Measurements from ENCODE around the gene CFAP45. TPM values are rescaled to one million over a fixed set of nuclear protein-coding genes. Genes with fewer than 3 reads are reported as not detected.
A peak's percentile ranks its signal among the peaks of the same experiment; 100 is the strongest.

Gene CFAP45
- total and polyA plus RNA-seq, 9 of the 15 experiments (the other 6 are each of a cell fraction or from before 2014, with no cell fraction given), result 0.65 to 2.4 (median 1.5) TPM

- WGBS (ENCODE audit: insufficient coverage, low coverage, missing lambda C conversion rate), result 40% methylated on average over 7 of the region's 7 CpGs
- TF ChIP-seq JUND (IDR thresholded peaks at IDR 0.05; ENCODE audit: borderline replicate concordance, low read depth, low read length), result no peak
- TF ChIP-seq JUND (tag; IDR thresholded peaks at IDR 0.05; ENCODE audit: borderline replicate concordance, low read depth, low read length), result 0 out of 3 replicates have a peak, but pooled peaks have one; percentile 11
- TF ChIP-seq NEUROD1 (IDR thresholded peaks at IDR 0.05; ENCODE audit: borderline replicate concordance, low read depth, low read length, partially characterized antibody), result peak; percentile 31
- peak; percentile 75; the same call in 1 of the 2 replicates for TF ChIP-seq CC2D1A (IDR thresholded peaks at IDR 0.05)
- no peak for TF ChIP-seq ZC3H11A (IDR thresholded peaks at IDR 0.05; ENCODE audit: low read depth, low read length)
- peak; percentile 49 for TF ChIP-seq SMC3 (conservative IDR thresholded peaks at IDR 0.05; ENCODE audit: insufficient read depth, low read depth, low read length)
- TF ChIP-seq RAD21 (CRISPR knock-in tag; conservative IDR thresholded peaks at IDR 0.05 in 1 of 2, IDR thresholded peaks at IDR 0.05 in 1 of 2), result peak; percentile 91 to 93
- TF ChIP-seq MYC (IDR thresholded peaks at IDR 0.05; ENCODE audit: low read depth, low read length), result peak; percentile 34; the same call in 1 of the 2 replicates
- no peak for TF ChIP-seq MYC (CRISPR knock-in tag; IDR thresholded peaks at IDR 0.05; ENCODE audit: borderline replicate concordance, low read depth)
- TF ChIP-seq MBD2 (IDR thresholded peaks at IDR 0.05; ENCODE audit: borderline replicate concordance, low read depth), result no peak
- TF ChIP-seq HNRNPL (IDR thresholded peaks at IDR 0.05; ENCODE audit: low read depth, low read length), result 0 out of 2 replicates have a peak, but pooled peaks have one; percentile 58
- no peak for TF ChIP-seq POLR2AphosphoS2 (IDR thresholded peaks at IDR 0.05; ENCODE audit: low read length)
- TF ChIP-seq ZNF140 (CRISPR knock-in tag; IDR thresholded peaks at IDR 0.05), result no peak
- TF ChIP-seq FOXK1 (CRISPR knock-in tag; IDR thresholded peaks at IDR 0.05; ENCODE audit: borderline replicate concordance), result no peak
- TF ChIP-seq ZNF354B (CRISPR knock-in tag; IDR thresholded peaks at IDR 0.05), result no peak
- no peak for TF ChIP-seq ZBTB8A (IDR thresholded peaks at IDR 0.05; ENCODE audit: partially characterized antibody)
- TF ChIP-seq ELK1 (CRISPR knock-in tag; IDR thresholded peaks at IDR 0.05), result no peak
- peak; percentile 82 for TF ChIP-seq DEAF1 (CRISPR knock-in tag; IDR thresholded peaks at IDR 0.05)
- 0 out of 2 replicates have a peak, but pooled peaks have one; percentile 16 for TF ChIP-seq ZNF24 (IDR thresholded peaks at IDR 0.05)
- 0 out of 2 replicates have a peak, but pooled peaks have one; percentile 10 for TF ChIP-seq MAFK (IDR thresholded peaks at IDR 0.05; ENCODE audit: low read length)
Observed at GRCh38 chr1:159891275-159892157, 8.4 kb downstream of the CFAP45 start.

More at GRCh38 chr1:159891275-159892157, 8.4 kb downstream of the CFAP45 start:
- Histone ChIP-seq H3K9me3 (replicated peaks; ENCODE audit: control insufficient read depth, insufficient read depth, low read depth, low read length) (no peaks in the 10 kb centered on the region), H3K4me2 (ENCODE audit: insufficient read depth, low read length) (no peak overlapping the region), H3K4me1 (replicated peaks in 1 of 2; ENCODE audit: control insufficient read depth in 2 of 2, insufficient read depth in 2 of 2, low read length in 2 of 2) (peaks cover 4 to 24% of the 10 kb centered on the region in 2 experiments; a peak in 4 of 5 replicates), H3K27ac (ENCODE audit: extremely low read depth, low read depth, low read length) (no peak overlapping the region), H3K4me3 (no peak overlapping the region), H3K36me3 (ENCODE audit: control insufficient read depth, insufficient read depth, low read length) (no peaks in the 10 kb centered on the region), H3K9me1 (ENCODE audit: control insufficient read depth, insufficient read depth, low read length) (no peaks in the 10 kb centered on the region), H2AFZ (ENCODE audit: low read depth, low read length) (no peak overlapping the region), H4K20me1 (replicated peaks; ENCODE audit: control insufficient read depth, insufficient read depth, low read length) (no peaks in the 10 kb centered on the region), H3K9ac (ENCODE audit: insufficient read depth in 1 of 2, low read depth in 2 of 2, low read length in 2 of 2) (no peak overlapping the region), H3K27me3 (ENCODE audit: control insufficient read depth in 2 of 2, insufficient read depth in 2 of 2, low read length in 2 of 2) (0 out of 5 replicates have a peak, but pooled peaks cover 0 to 4% of the 10 kb centered on the region in 2 experiments), H3K79me2 (ENCODE audit: control insufficient read depth, insufficient read depth, low read length) (no peaks in the 10 kb centered on the region)
- ATAC-seq (peak; percentile 48), DNase-seq (ENCODE audit: extremely low read depth in 1 of 4, low spot score in 3 of 4) (peak in 1 of 4 experiments; percentile 54), FAIRE-seq (no peak)
- in situ Hi-C loops (cut with MboI) (no loop called here), intact Hi-C loops (cut with micrococcal nuclease) (loop anchor here (1.0 to 5.0 kb wide), 3 partner anchors 55 to 109 kb away; partner anchors contain the start of gene DUSP23)
- CTCF ChIA-PET (ENCODE audit: low intra/inter-chr PET ratio), result interaction anchor here (0.8 to 2.8 kb wide), 6 partner anchors 54 to 116 kb away, joined by 3 to 36 read pairs (median 9); partner anchors contain the start of gene DUSP23
- POLR2A ChIA-PET, result interaction anchor here (1.4 kb wide), 2 partner anchors 10 to 21 kb away, joined by 4 to 5 read pairs; no protein-coding TSS in a partner anchor
- BruUV-seq (replicated peaks), result no TSS peak

Data from K562 (cell line).